Endothelial cell of umbilical vein (primary cell): ENCODE results near the gene FMNL2. TPM values are rescaled to one million over a fixed set of nuclear protein-coding genes. Genes with fewer than 3 reads are reported as not detected.
A peak's percentile ranks its signal among the peaks of the same experiment; 100 is the strongest.

Source experiments
- BruUV-seq: library from RNA; stranded (reverse); fragments of 400-500 nt; replicated peaks from 2 replicates; lab custom pipeline; 2021; lab: Mats Ljungman, UMichigan
- CTCF ChIA-PET: fragments of 300-600, 350-600 bp; sonication (Branson Sonifier 250); formaldehyde crosslinking; loops from one replicate; lab custom pipeline; 2021; ENCODE audit warnings: antibody characterized with exemption, inconsistent platforms; lab: Charles Lee
- POLR2A ChIA-PET: fragments of 300-600, 350-600 bp; sonication (Branson Sonifier 250); formaldehyde crosslinking; loops from one replicate; lab custom pipeline; 2021; ENCODE audit warnings: antibody characterized with exemption, inconsistent platforms; lab: Charles Lee
- DNase-seq: peaks from one replicate; pipeline ENCODE4 v3.0.0-alpha.2; 2011; ENCODE audit warnings: low read depth, low spot score
- FAIRE-seq: peaks from 2 replicates; lab custom pipeline; 2011; peaks lifted over from hg19 to GRCh38; lab: Jason Lieb, UNC
- H2AFZ ChIP-seq: 2 replicates; pipeline ENCODE4 v1.6.0; 2012; ENCODE audit warnings: low read depth, low read length, control low read depth, inconsistent platforms
- H3K27ac ChIP-seq: 2 replicates; pipeline ENCODE4 v1.5.1; 2011; ENCODE audit warnings: low read depth, mild to moderate bottlenecking, control low read depth, low read length, moderate library complexity; ENCODE audit not compliant: insufficient read depth
- H3K27me3 ChIP-seq, 2 experiments: 2 replicates each; pipeline versions ENCODE4 v1.6.0 to v1.6.1; 2011; ENCODE audit warnings: low read length in 2 of 2, mixed read lengths in 1 of 2; ENCODE audit not compliant: control insufficient read depth in 2 of 2, insufficient read depth in 2 of 2
- H3K36me3 ChIP-seq, 2 experiments: 2 replicates in 1 of 2; 3 replicates in 1 of 2; pipeline ENCODE4 v1.5.1; 2011; ENCODE audit warnings: low read length in 2 of 2, mild to moderate bottlenecking in 1 of 2, moderate library complexity in 1 of 2; ENCODE audit not compliant: control insufficient read depth in 2 of 2, insufficient read depth in 2 of 2; ENCODE audit errors: extremely low read depth in 1 of 2
- H3K4me1 ChIP-seq: 3 replicates; pipeline ENCODE4 v1.5.1; 2011; ENCODE audit warnings: mild to moderate bottlenecking, low read length; ENCODE audit not compliant: control insufficient read depth, insufficient read depth; ENCODE audit errors: extremely low read depth
- H3K4me2 ChIP-seq: 2 replicates; pipeline ENCODE4 v1.6.1; 2011; ENCODE audit warnings: low read length, control low read depth, mixed read lengths; ENCODE audit not compliant: insufficient read depth
- H3K4me3 ChIP-seq, 3 experiments: fragments of 200-600 bp in 1 of 3; sonication (generic), shearing (Covaris generic) in 1 of 3; replicated peaks in 1 of 3; 2 replicates each; pipeline ENCODE4 v1.5.1; 2011 to 2016; ENCODE audit warnings: control low read depth in 3 of 3, low read length in 3 of 3, mild to moderate bottlenecking in 2 of 3, inconsistent platforms in 1 of 3, low read depth in 1 of 3, moderate library complexity in 1 of 3; ENCODE audit not compliant: insufficient read depth in 1 of 3
- H3K79me2 ChIP-seq: 2 replicates; pipeline ENCODE4 v1.6.0; 2012; ENCODE audit warnings: low read length, inconsistent platforms; ENCODE audit not compliant: control insufficient read depth, insufficient read depth
- H3K9ac ChIP-seq: replicated peaks from 2 replicates; pipeline ENCODE3; 2011; ENCODE audit warnings: low read length, control low read depth; ENCODE audit not compliant: insufficient read depth; ENCODE audit errors: extremely low read depth
- H3K9me1 ChIP-seq: replicated peaks from 3 replicates; pipeline ENCODE4 v1.6.0; 2011; ENCODE audit warnings: mild to moderate bottlenecking, low read length; ENCODE audit not compliant: control insufficient read depth, insufficient read depth; ENCODE audit errors: extremely low read depth
- H3K9me3 ChIP-seq: replicated peaks from 2 replicates; pipeline ENCODE4 v1.5.1; 2012; ENCODE audit warnings: low read length, inconsistent platforms; ENCODE audit not compliant: control insufficient read depth, insufficient read depth
- H4K20me1 ChIP-seq: replicated peaks from 2 replicates; pipeline ENCODE3; 2011; ENCODE audit warnings: mild to moderate bottlenecking, low read length; ENCODE audit not compliant: control insufficient read depth, insufficient read depth; ENCODE audit errors: extremely low read depth
- CTCF ChIP-seq, 2 donors: IDR thresholded peaks; 1 replicate in 1 of 2; 2 replicates in 1 of 2; pipeline ENCODE4 v1.5.1; 2011; ENCODE audit warnings: low read length in 2 of 2, mild to moderate bottlenecking in 2 of 2, moderate library complexity in 2 of 2, control low read depth in 1 of 2, inconsistent platforms in 1 of 2, low read depth in 1 of 2; ENCODE audit not compliant: insufficient read depth in 1 of 2; ENCODE audit errors: extremely low read depth in 1 of 2
- EZH2 ChIP-seq: IDR thresholded peaks from 2 replicates; pipeline ENCODE4 v1.6.1; 2012; ENCODE audit warnings: borderline replicate concordance, low read depth, mild to moderate bottlenecking, moderate library complexity, low read length, inconsistent platforms; ENCODE audit not compliant: severe bottlenecking
- FOS ChIP-seq: IDR thresholded peaks from 2 replicates; pipeline ENCODE4 v1.6.1; 2011; ENCODE audit warnings: mild to moderate bottlenecking, low read length, moderate library complexity, borderline replicate concordance; ENCODE audit not compliant: insufficient read depth
- GATA2 ChIP-seq: IDR thresholded peaks from 2 replicates; pipeline ENCODE4 v1.7.0; 2011; ENCODE audit warnings: low read depth, mild to moderate bottlenecking, moderate library complexity, mixed read lengths, low read length; ENCODE audit not compliant: insufficient read length, insufficient read depth
- JUN ChIP-seq: IDR thresholded peaks from 2 replicates; pipeline ENCODE4 v1.6.1; 2011; ENCODE audit warnings: borderline replicate concordance, low read depth; ENCODE audit not compliant: insufficient read length, insufficient read depth
- MAX ChIP-seq: IDR thresholded peaks from 2 replicates; pipeline ENCODE4 v1.6.1; 2011; ENCODE audit not compliant: insufficient read depth, insufficient read length
- MYC ChIP-seq: IDR thresholded peaks from one replicate; pipeline ENCODE4 v1.6.1; 2011; ENCODE audit warnings: mild to moderate bottlenecking, low read depth, low read length
- POLR2A ChIP-seq: IDR thresholded peaks from 2 replicates; pipeline ENCODE4 v1.6.1; 2012; ENCODE audit warnings: low read depth, mild to moderate bottlenecking, control low read depth, low read length
- POLR2AphosphoS5 ChIP-seq: IDR thresholded peaks from 2 replicates; pipeline ENCODE4 v1.6.1; 2012; ENCODE audit warnings: low read depth, mild to moderate bottlenecking, control low read depth, low read length, moderate library complexity; ENCODE audit not compliant: insufficient read depth
- dilution Hi-C: fragments of 300-500 bp; cut with MboI; formaldehyde crosslinking; loops from one replicate; pipeline ENCODE4 v1.15.0; 2019; ENCODE audit warnings: low sequenced_read_pairs; ENCODE audit not compliant: extremely low pct_ligation_motif_present
- intact Hi-C: fragments of 100-400 bp; cut with micrococcal nuclease; formaldehyde crosslinking; loops from one replicate; pipeline ENCODE4 v1.10.0; 2022
- polyA plus RNA-seq, 4 experiments: library from polyadenylated mRNA; depleted of rRNA in 3 of 4; stranded (reverse) in 3 of 4; unstranded in 1 of 4; fragments of >200 nt; gene quantifications; 2 replicates each; pipeline versions ENCODE4 v1.2.1 to v1.2.3, GENCODE V29; 2011 to 2012; ENCODE audit warnings: missing spikeins in 1 of 4
- total RNA-seq: library from RNA; stranded (reverse); gene quantifications from 2 replicates; pipeline ENCODE4 v1.2.3, GENCODE V29; 2021

Gene FMNL2
- total and polyA plus RNA-seq, 2 donors (not counting 3 experiments of a cell fraction or from before 2014, with no cell fraction given): 8.3 to 28.0 TPM

GRCh38 chr2:152415796-152416195 is 80.8 kb downstream of the FMNL2 start:
- Histone ChIP-seq H3K9me1 (no peaks in the 10 kb centered on the region), H4K20me1 (no peaks in the 10 kb centered on the region), H3K9me3 (no peaks in the 10 kb centered on the region), H3K27ac (no peak overlapping the region), H3K79me2 (peaks cover 15% of the 10 kb centered on the region), H3K36me3 (no peaks in the 10 kb centered on the region), H3K9ac (no peak overlapping the region), H3K4me3 (no peak overlapping the region), H3K4me1 (peaks cover 26% of the 10 kb centered on the region), H3K27me3 (no peaks in the 10 kb centered on the region), H2AFZ (no peak overlapping the region), H3K4me2 (no peak overlapping the region)
- no TSS peak for BruUV-seq
- POLR2A ChIA-PET: no interaction called here
- dilution Hi-C loops: no loop called here
- no peak for TF ChIP-seq JUN
- TF ChIP-seq EZH2: no peak
- TF ChIP-seq FOS: no peak
- TF ChIP-seq POLR2A: no peak
- no peak for DNase-seq
- intact Hi-C loops: no loop called here
- CTCF ChIA-PET: interaction anchor here (1.0 to 6.0 kb wide), 4 partner anchors 12 to 220 kb away, joined by 3 to 31 read pairs (median 4); no protein-coding TSS in a partner anchor
- FAIRE-seq: no peak

GRCh38 chr2:152418688-152419087 is 83.7 kb downstream of the FMNL2 start:
- intact Hi-C loops (no loop called here), dilution Hi-C loops (no loop called here)
- Histone ChIP-seq H3K9me3 (no peaks in the 10 kb centered on the region), H3K36me3 (no peaks in the 10 kb centered on the region), H3K9me1 (no peaks in the 10 kb centered on the region), H4K20me1 (no peaks in the 10 kb centered on the region), H3K79me2 (peaks cover 23% of the 10 kb centered on the region), H3K4me3 (no peak overlapping the region), H3K4me2 (no peak overlapping the region), H2AFZ (no peak overlapping the region), H3K27ac (no peak overlapping the region), H3K9ac (no peak overlapping the region), H3K4me1 (peaks cover 35% of the 10 kb centered on the region), H3K27me3 (no peaks in the 10 kb centered on the region)
- TF ChIP-seq JUN: no peak
- TF ChIP-seq MYC: no peak
- peak; percentile 35 for TF ChIP-seq FOS
- no peak for TF ChIP-seq GATA2
- no peak for TF ChIP-seq POLR2AphosphoS5
- no peak for TF ChIP-seq EZH2
- no peak for TF ChIP-seq CTCF (IDR thresholded peaks at IDR 0.05; ENCODE audit: extremely low read depth in 1 of 2, insufficient read depth in 1 of 2, low read depth in 1 of 2, low read length in 2 of 2)
- TF ChIP-seq MAX: no peak
- CTCF ChIA-PET: interaction anchor here (1.0 to 1.4 kb wide), 2 partner anchors 9 to 217 kb away, joined by 3 read pairs; no protein-coding TSS in a partner anchor
- DNase-seq (peak; percentile 64), FAIRE-seq (no peak)
- POLR2A ChIA-PET: no interaction called here
- no TSS peak for BruUV-seq
